Measurements from ENCODE around the gene FHDC1. TPM values are rescaled to one million over a fixed set of nuclear protein-coding genes. Genes with fewer than 3 reads are reported as not detected.

The FHDC1 gene
- total RNA-seq, 4 donors from 2014 or later, result 4.5 to 12.8 (median 8.5) TPM

DNA sequence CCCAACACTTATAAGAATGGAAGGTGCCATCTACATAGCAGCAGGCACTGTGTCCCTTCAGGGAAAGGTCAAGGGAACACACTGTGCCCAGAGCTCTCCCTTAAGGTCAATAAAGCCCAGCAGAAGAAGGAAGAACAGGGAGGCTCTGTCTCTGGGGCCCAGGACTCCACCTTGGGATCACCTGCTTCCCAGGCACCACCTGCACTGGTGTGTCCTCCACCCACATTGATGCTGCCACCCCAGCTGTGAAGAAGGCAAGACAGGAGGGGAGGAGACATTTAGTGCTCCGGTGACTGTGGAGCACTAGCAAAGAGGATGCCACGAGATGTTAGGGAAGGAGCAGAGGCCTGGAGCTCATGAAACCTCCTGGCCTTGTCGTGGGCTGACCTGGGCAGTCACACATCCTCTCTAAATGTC, 53.4 kb downstream of the FHDC1 start:
- H3K4me3 ChIP-seq, result no peak overlapping the region
- no peaks in the 10 kb centered on the region for H3K27me3 ChIP-seq
- no peak for DNase-seq
- WGBS, 2 donors, result 32 to 95% methylated on average over 2 to 3 of the region's 3 CpGs
- H3K27ac ChIP-seq, result no peak overlapping the region
- H3K9me3 ChIP-seq, result no peaks in the 10 kb centered on the region
- no peaks in the 10 kb centered on the region for H3K36me3 ChIP-seq
- peaks cover 0 to 6% (median 0%) of the 10 kb centered on the region in 3 donors for H3K4me1 ChIP-seq
- intact Hi-C loops (cut with DNase I), result no loop called here
- TF ChIP-seq CTCF (IDR thresholded peaks at IDR 0.05), result no peak
- no peak for TF ChIP-seq POLR2A (IDR thresholded peaks at IDR 0.05)

GRCh38 chr4:152990471-152991131, 54.5 kb downstream of the FHDC1 start:
- TF ChIP-seq CTCF (IDR thresholded peaks at IDR 0.05), result no peak
- WGBS, 2 donors, result 67 to 72% methylated on average over 4 to 6 of the region's 8 CpGs
- DNase-seq, result no peak
- H3K9me3 ChIP-seq, result no peaks in the 10 kb centered on the region
- H3K4me1 ChIP-seq, result peaks cover 1 to 15% (median 3%) of the 10 kb centered on the region in 3 donors
- intact Hi-C loops (cut with DNase I), result no loop called here
- no peak overlapping the region for H3K4me3 ChIP-seq
- H3K27ac ChIP-seq, result no peak overlapping the region
- H3K27me3 ChIP-seq, result no peaks in the 10 kb centered on the region
- H3K36me3 ChIP-seq, result no peaks in the 10 kb centered on the region

DNA sequence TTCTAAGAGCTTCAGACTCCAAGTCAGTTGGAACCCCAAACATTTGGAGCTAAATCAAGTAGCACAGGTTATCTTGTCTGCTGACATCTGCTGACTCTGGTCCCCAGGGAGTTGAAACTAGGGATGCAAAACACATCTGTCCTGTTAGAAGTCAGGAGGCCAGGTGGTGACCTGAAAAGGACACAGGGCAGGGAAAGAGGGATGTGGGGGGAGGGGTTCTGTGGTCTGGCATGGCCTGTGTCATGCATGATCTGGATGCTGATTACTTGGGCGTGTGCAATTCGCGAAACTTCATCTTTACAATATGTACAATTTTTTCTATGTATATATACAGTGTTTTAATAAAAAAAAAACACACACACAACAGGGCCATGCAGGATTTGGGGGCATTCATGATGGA, 55.3 kb downstream of the FHDC1 start:
- Histone ChIP-seq H3K4me1 (peaks cover 9 to 23% (median 11%) of the 10 kb centered on the region in 3 donors), H3K9me3 (no peaks in the 10 kb centered on the region), H3K27me3 (no peaks in the 10 kb centered on the region), H3K36me3 (no peaks in the 10 kb centered on the region), H3K27ac (no peak overlapping the region), H3K4me3 (no peak overlapping the region)
- intact Hi-C loops (cut with DNase I), result no loop called here
- no peak for TF ChIP-seq CTCF (IDR thresholded peaks at IDR 0.05)
- TF ChIP-seq POLR2A (IDR thresholded peaks at IDR 0.05), result no peak
- DNase-seq, result no peak
- 69 to 84% methylated on average over 3 of the region's 3 CpGs for WGBS, 2 donors

GRCh38 chr4:152992027-152992426, 55.9 kb downstream of the FHDC1 start:
- no peak for DNase-seq
- H3K9me3 ChIP-seq, result no peaks in the 10 kb centered on the region
- no peaks in the 10 kb centered on the region for H3K27me3 ChIP-seq
- H3K27ac ChIP-seq, result no peak overlapping the region
- H3K36me3 ChIP-seq, result no peaks in the 10 kb centered on the region
- H3K4me1 ChIP-seq, result peaks cover 15 to 29% (median 18%) of the 10 kb centered on the region in 3 donors
- intact Hi-C loops (cut with DNase I), result no loop called here
- 62 to 82% methylated on average over 8 of the region's 8 CpGs for WGBS, 2 donors
- no peak overlapping the region for H3K4me3 ChIP-seq
- TF ChIP-seq CTCF (IDR thresholded peaks at IDR 0.05) (no peak), POLR2A (IDR thresholded peaks at IDR 0.05) (no peak)

DNA sequence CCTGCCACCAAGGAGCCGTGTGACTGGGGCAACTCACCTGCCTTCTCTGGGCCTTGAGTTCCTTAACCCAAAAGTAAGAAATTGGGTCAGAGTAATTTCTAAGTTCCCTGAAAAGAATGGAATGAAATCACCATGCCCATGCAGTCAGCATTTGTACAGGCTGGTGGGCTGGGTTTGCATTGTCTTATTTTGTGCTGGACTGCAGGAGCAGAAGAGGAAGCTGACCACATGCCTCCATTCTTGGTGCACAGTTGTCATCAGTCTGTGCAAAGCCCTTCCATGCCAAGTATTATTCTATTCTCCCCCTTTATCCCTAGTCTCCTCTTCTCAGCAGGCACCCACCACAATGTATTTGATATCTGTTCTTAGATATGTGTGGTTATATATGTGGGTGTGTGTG, 56.3 kb downstream of the FHDC1 start:
- Histone ChIP-seq H3K4me1 (peaks cover 15 to 33% (median 22%) of the 10 kb centered on the region in 3 donors), H3K27ac (no peak overlapping the region), H3K4me3 (no peak overlapping the region), H3K27me3 (no peaks in the 10 kb centered on the region), H3K36me3 (no peaks in the 10 kb centered on the region), H3K9me3 (no peaks in the 10 kb centered on the region)
- TF ChIP-seq POLR2A (IDR thresholded peaks at IDR 0.05) (no peak), CTCF (IDR thresholded peaks at IDR 0.05) (no peak)
- no peak for DNase-seq
- intact Hi-C loops (cut with DNase I), result no loop called here
- WGBS, 2 donors, result 64 to 93% methylated on average over 1 of the region's 1 CpG

Measured in esophagus squamous epithelium (tissue), 5 donors.